NCI-H1930 (cell line): ENCODE data around the gene CHST15.
"Not testable (repeated sequence)": the region's sequence is repeated elsewhere in the genome, so short reads cannot be mapped to it uniquely, and the experiment has no call there.

Experiments
- DNase-seq, 2 experiments: peaks; one replicate each; lab custom pipeline; 2025; lab: John Stamatoyannopoulos, UW

Gene CHST15

GRCh38 chr10:124124123-124124768, 30.8 kb upstream of the CHST15 start:
- no peak for DNase-seq

- no peak for DNase-seq
Observed at GRCh38 chr10:124123156-124123555, 29.8 kb upstream of the CHST15 start.

GRCh38 chr10:124122211-124122610, 28.8 kb upstream of the CHST15 start:
- DNase-seq: no peak

- DNase-seq: no peak
Observed at GRCh38 chr10:124120410-124121061, 27.1 kb upstream of the CHST15 start.

GRCh38 chr10:124119946-124120345, 26.5 kb upstream of the CHST15 start:
- DNase-seq: no peak

GRCh38 chr10:124119216-124119615, 25.8 kb upstream of the CHST15 start:
- no peak for DNase-seq

GRCh38 chr10:124117833-124118232, 24.4 kb upstream of the CHST15 start:
- DNase-seq: no peak

GRCh38 chr10:124117511-124117785, 24.1 kb upstream of the CHST15 start:
- DNase-seq: no peak

- no peak for DNase-seq
Observed at GRCh38 chr10:124116771-124117510, 23.5 kb upstream of the CHST15 start.

GRCh38 chr10:124114696-124115095, 21.3 kb upstream of the CHST15 start:
- no peak for DNase-seq

- no peak for DNase-seq
Observed at GRCh38 chr10:124112891-124113580, 19.6 kb upstream of the CHST15 start.

GRCh38 chr10:124110882-124111281, 17.5 kb upstream of the CHST15 start:
- no peak for DNase-seq

- DNase-seq: no peak
Observed at GRCh38 chr10:124109261-124109660, 15.9 kb upstream of the CHST15 start.

GRCh38 chr10:124107072-124107471, 13.7 kb upstream of the CHST15 start:
- DNase-seq: no peak

GRCh38 chr10:124106241-124106879, 13.0 kb upstream of the CHST15 start:
- no peak for DNase-seq

- no peak for DNase-seq
Observed at GRCh38 chr10:124105594-124105993, 12.2 kb upstream of the CHST15 start.

GRCh38 chr10:124105045-124105444, 11.6 kb upstream of the CHST15 start:
- no peak for DNase-seq

- DNase-seq: no peak
Observed at GRCh38 chr10:124104011-124104627, 10.7 kb upstream of the CHST15 start.

GRCh38 chr10:124101351-124101750, 8.0 kb upstream of the CHST15 start:
- no peak for DNase-seq

- DNase-seq: not testable (repeated sequence)
Observed at GRCh38 chr10:124100651-124101050, 7.3 kb upstream of the CHST15 start.

- no peak for DNase-seq
Observed at GRCh38 chr10:124100124-124100523, 6.7 kb upstream of the CHST15 start.

GRCh38 chr10:124099604-124100003, 6.2 kb upstream of the CHST15 start:
- DNase-seq: no peak
